ENCODE measurements around the gene MAN2A1.

MAN2A1 gene

DNA sequence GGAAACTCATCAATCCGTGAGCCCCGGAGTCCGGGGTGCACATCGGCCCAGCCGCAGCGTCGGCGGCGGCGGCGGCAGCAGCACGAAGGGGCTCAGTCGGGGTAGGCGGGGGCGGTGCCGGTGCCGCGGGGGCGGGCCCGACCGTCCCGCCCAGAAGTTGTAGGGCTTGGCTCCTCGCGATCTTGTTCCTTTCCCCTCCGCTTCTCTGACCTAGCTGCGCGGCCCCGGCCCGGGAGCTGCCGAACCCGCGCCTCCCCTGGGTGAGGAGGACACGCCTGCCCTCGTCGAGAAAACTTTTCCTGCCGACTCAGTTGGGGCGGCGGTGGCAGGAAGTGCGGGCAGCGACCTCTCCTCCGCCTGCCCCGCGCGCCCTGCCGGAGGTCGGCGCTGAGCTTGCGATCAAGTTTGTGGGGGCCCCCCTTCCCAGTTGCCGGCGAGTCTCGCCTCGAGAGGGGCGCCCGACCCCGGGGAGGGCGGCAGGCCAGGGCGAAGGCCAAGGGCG is at the start of gene MAN2A1:
MAN2A1 (plus strand) TSS at position 188 of the 502 bp plus-strand sequence. CDS start 491 bp downstream, outside the sequence.
- Histone ChIP-seq H3K4me1 (ENCODE audit: control insufficient read depth, insufficient read depth, low read length) (peaks cover 18% of the 10 kb centered on the region), H3K27ac (ENCODE audit: extremely low read depth, low read depth, low read length) (peak within 1 kb of the TSS; percentile 94), H3K36me3 (ENCODE audit: control insufficient read depth in 2 of 2, insufficient read depth in 1 of 2, low read length in 2 of 2) (no peaks in the 10 kb centered on the region), H3K9me3 (ENCODE audit: control insufficient read depth, insufficient read depth, low read depth, low read length) (no peaks in the 10 kb centered on the region), H3K4me3 (ENCODE audit: low read depth, low read length) (peak within 1 kb of the TSS; percentile 94)
- ChIA-PET CTCF (interaction anchor here (0.6 to 1.6 kb wide), 5 partner anchors 33 to 264 kb away, joined by 3 to 4 read pairs (median 3); no protein-coding TSS in a partner anchor), POLR2A (interaction anchor here (1.1 to 1.3 kb wide), 3 partner anchors 51 to 962 kb away, joined by 3 to 5 read pairs (median 3); no protein-coding TSS in a partner anchor)
- no peak for TF ChIP-seq ZNF223 (tag by site-specific recombination; IDR thresholded peaks at IDR 0.05)
- peak; percentile 61 for TF ChIP-seq ZFHX2 (tag by site-specific recombination; conservative IDR thresholded peaks at IDR 0.05)
- TF ChIP-seq, protein P1, sequence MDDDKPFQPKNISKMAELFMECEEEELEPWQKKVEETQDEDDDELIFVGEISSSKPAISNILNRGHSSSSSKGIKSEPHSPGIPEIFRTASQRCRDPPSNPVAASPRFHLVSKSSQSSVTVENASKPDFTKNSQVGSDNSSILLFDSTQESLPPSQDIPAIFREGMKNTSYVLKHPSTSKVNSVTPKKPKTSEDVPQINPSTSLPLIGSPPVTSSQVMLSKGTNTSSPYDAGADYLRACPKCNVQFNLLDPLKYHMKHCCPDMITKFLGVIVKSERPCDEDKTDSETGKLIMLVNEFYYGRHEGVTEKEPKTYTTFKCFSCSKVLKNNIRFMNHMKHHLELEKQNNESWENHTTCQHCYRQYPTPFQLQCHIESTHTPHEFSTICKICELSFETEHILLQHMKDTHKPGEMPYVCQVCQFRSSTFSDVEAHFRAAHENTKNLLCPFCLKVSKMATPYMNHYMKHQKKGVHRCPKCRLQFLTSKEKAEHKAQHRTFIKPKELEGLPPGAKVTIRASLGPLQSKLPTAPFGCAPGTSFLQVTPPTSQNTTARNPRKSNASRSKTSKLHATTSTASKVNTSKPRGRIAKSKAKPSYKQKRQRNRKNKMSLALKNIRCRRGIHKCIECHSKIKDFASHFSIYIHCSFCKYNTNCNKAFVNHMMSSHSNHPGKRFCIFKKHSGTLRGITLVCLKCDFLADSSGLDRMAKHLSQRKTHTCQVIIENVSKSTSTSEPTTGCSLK (tag by site-specific recombination; IDR thresholded peaks at IDR 0.05), result no peak
- 0 out of 2 replicates have a peak, but pooled peaks have one; percentile 12 for TF ChIP-seq SP3 (tag by site-specific recombination; IDR thresholded peaks at IDR 0.05)
- no peak for TF ChIP-seq ZNF501 (tag by site-specific recombination; IDR thresholded peaks at IDR 0.05)
- TF ChIP-seq ZBTB17 (tag by site-specific recombination; IDR thresholded peaks at IDR 0.05), result peak; percentile 21; the same call in 1 of the 2 replicates
- peak; percentile 82 for TF ChIP-seq KLF9 (tag by site-specific recombination; IDR thresholded peaks at IDR 0.05; ENCODE audit: low read depth)
- TF ChIP-seq ZBTB8A (tag by site-specific recombination; IDR thresholded peaks at IDR 0.05), result peak; percentile 3
- peak; percentile 11; the same call in 1 of the 2 replicates for TF ChIP-seq KLF1 (tag by site-specific recombination; IDR thresholded peaks at IDR 0.05)
- no peak for TF ChIP-seq ZNF404 (tag by site-specific recombination; IDR thresholded peaks at IDR 0.05)
- TF ChIP-seq KLF8 (tag by site-specific recombination; IDR thresholded peaks at IDR 0.05), result peak; percentile 70; the same call in 1 of the 2 replicates
- TF ChIP-seq SP2 (tag by site-specific recombination; IDR thresholded peaks at IDR 0.05), result peak; percentile 3
- TF ChIP-seq, protein P2, sequence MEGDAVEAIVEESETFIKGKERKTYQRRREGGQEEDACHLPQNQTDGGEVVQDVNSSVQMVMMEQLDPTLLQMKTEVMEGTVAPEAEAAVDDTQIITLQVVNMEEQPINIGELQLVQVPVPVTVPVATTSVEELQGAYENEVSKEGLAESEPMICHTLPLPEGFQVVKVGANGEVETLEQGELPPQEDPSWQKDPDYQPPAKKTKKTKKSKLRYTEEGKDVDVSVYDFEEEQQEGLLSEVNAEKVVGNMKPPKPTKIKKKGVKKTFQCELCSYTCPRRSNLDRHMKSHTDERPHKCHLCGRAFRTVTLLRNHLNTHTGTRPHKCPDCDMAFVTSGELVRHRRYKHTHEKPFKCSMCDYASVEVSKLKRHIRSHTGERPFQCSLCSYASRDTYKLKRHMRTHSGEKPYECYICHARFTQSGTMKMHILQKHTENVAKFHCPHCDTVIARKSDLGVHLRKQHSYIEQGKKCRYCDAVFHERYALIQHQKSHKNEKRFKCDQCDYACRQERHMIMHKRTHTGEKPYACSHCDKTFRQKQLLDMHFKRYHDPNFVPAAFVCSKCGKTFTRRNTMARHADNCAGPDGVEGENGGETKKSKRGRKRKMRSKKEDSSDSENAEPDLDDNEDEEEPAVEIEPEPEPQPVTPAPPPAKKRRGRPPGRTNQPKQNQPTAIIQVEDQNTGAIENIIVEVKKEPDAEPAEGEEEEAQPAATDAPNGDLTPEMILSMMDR (tag by site-specific recombination; IDR thresholded peaks at IDR 0.05), result 0 out of 2 replicates have a peak, but pooled peaks have one; percentile 81
- no peak for TF ChIP-seq ZNF214 (tag by site-specific recombination; IDR thresholded peaks at IDR 0.05; ENCODE audit: borderline replicate concordance)
- TF ChIP-seq, protein P3, sequence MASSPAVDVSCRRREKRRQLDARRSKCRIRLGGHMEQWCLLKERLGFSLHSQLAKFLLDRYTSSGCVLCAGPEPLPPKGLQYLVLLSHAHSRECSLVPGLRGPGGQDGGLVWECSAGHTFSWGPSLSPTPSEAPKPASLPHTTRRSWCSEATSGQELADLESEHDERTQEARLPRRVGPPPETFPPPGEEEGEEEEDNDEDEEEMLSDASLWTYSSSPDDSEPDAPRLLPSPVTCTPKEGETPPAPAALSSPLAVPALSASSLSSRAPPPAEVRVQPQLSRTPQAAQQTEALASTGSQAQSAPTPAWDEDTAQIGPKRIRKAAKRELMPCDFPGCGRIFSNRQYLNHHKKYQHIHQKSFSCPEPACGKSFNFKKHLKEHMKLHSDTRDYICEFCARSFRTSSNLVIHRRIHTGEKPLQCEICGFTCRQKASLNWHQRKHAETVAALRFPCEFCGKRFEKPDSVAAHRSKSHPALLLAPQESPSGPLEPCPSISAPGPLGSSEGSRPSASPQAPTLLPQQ (tag by site-specific recombination; IDR thresholded peaks at IDR 0.05), result peak; percentile 35; the same call in 1 of the 2 replicates
- TF ChIP-seq ZNF157 (tag by site-specific recombination; IDR thresholded peaks at IDR 0.05), result no peak
- TF ChIP-seq EGR2 (tag by site-specific recombination; IDR thresholded peaks at IDR 0.05; ENCODE audit: low read depth), result peak; percentile 29; the same call in 1 of the 2 replicates
- no peak for TF ChIP-seq ZNF112 (tag by site-specific recombination; IDR thresholded peaks at IDR 0.05)
- TF ChIP-seq ZNF174 (tag by site-specific recombination; IDR thresholded peaks at IDR 0.05), result no peak
- no peak for TF ChIP-seq ZXDB (tag by site-specific recombination; IDR thresholded peaks at IDR 0.05)
- peak; percentile 85; the same call in 1 of the 2 replicates for TF ChIP-seq ZNF121 (tag by site-specific recombination; IDR thresholded peaks at IDR 0.05)
- TF ChIP-seq ZBTB20 (tag by site-specific recombination; IDR thresholded peaks at IDR 0.05), result peak; percentile 93
- no peak for TF ChIP-seq TRIM28 (IDR thresholded peaks at IDR 0.05; ENCODE audit: borderline replicate concordance, low read length)
- TF ChIP-seq WT1 (tag by site-specific recombination; IDR thresholded peaks at IDR 0.05), result 0 out of 2 replicates have a peak, but pooled peaks have one; percentile 14
- TF ChIP-seq, protein P4, sequence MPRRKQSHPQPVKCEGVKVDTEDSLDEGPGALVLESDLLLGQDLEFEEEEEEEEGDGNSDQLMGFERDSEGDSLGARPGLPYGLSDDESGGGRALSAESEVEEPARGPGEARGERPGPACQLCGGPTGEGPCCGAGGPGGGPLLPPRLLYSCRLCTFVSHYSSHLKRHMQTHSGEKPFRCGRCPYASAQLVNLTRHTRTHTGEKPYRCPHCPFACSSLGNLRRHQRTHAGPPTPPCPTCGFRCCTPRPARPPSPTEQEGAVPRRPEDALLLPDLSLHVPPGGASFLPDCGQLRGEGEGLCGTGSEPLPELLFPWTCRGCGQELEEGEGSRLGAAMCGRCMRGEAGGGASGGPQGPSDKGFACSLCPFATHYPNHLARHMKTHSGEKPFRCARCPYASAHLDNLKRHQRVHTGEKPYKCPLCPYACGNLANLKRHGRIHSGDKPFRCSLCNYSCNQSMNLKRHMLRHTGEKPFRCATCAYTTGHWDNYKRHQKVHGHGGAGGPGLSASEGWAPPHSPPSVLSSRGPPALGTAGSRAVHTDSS (tag by site-specific recombination; IDR thresholded peaks at IDR 0.05), result no peak
- 0 out of 2 replicates have a peak, but pooled peaks have one; percentile 59 for TF ChIP-seq ZFP37 (tag by site-specific recombination; IDR thresholded peaks at IDR 0.05)
- TF ChIP-seq ZNF114 (tag by site-specific recombination; IDR thresholded peaks at IDR 0.05), result no peak
- TF ChIP-seq ZNF521 (tag by site-specific recombination; IDR thresholded peaks at IDR 0.05), result no peak
- TF ChIP-seq, protein P5, sequence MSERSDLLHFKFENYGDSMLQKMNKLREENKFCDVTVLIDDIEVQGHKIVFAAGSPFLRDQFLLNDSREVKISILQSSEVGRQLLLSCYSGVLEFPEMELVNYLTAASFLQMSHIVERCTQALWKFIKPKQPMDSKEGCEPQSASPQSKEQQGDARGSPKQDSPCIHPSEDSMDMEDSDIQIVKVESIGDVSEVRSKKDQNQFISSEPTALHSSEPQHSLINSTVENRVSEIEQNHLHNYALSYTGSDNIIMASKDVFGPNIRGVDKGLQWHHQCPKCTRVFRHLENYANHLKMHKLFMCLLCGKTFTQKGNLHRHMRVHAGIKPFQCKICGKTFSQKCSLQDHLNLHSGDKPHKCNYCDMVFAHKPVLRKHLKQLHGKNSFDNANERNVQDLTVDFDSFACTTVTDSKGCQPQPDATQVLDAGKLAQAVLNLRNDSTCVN (tag by site-specific recombination; optimal IDR thresholded peaks at IDR 0.05), result peak; percentile 94
- TF ChIP-seq ZNF10 (tag by site-specific recombination; IDR thresholded peaks at IDR 0.05), result 0 out of 2 replicates have a peak, but pooled peaks have one; percentile 2
